Measurements from ENCODE around the gene PPM1B. TPM values are rescaled to one million over a fixed set of nuclear protein-coding genes. Genes with fewer than 3 reads are reported as not detected.
"Not testable (repeated sequence)": the region's sequence is repeated elsewhere in the genome, so short reads cannot be mapped to it uniquely, and the experiment has no call there.

PPM1B gene
- polyA plus RNA-seq (2013, experiment 1 of 2; ENCODE audit: insufficient read length): 28.0 TPM
- 29.5 TPM for polyA plus RNA-seq (2013, experiment 2 of 2; ENCODE audit: insufficient read length)

DNA sequence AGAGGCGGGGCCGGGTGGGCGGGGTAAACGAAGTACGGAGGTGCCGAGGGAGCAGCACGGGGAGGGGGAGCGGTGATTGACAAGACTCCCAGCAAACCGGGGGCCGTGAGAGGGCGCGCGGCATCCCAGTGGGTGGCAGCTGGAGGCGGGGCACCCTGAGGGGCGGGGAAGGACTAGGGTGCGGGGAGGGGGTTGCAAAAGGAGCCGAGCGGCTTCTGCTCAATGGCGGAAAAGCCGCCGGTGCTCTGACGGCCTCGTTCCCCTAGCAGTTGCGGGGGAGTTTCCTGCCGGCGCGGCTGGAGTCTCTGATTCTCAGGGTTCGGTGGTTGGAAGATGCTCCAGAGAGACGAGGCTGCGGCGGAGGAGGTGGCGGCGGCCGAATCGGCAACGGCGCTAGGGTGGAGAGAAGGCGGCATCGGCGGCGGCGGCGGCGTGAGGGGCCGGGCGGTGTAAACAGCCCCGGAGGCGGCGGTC lies at the start of gene PPM1B:
Gene PPM1B, plus strand, starts transcription at position 195 of the 474 bp plus-strand sequence. CDS start 32,325 bp downstream, outside the sequence.
- DNase-seq: no peak

DNA sequence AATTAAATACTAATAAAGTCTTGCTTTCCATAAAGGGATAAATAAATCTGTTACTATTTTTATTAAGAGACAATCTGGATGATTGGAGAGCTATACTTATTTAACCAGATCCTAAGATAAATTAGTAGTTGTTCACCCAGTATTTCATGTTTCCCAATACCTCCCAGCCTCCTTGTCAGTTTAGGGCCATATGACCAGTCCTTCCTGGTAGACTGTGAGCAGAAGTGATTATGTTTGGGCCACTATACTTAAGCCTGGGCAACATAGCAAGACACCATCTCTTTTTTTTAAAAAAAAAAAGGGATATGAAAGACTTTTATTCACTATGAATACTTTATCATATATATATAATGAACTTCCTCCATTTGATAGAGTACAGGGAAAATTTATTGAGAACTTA lies 48.8 kb upstream of the PPM1B start:
- no peak for DNase-seq

DNA sequence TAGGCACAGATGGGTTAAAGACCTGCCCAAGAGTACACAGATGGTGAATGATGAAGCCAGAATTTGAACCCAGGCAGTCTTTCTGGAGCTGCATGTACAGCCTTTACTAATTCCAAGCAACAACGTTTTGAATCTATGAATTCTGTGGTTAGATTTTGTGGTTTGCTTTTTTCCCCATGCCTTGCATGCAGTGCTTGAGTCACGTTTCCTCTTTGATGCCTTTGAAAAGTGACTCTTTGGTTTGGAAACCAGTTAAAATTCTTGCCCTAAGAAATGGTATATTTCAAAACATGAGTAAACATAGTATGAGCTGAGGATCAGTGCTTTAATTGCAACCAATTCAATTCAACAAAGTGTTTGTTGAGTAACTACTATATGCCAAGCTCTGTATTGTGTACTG lies 48.2 kb upstream of the PPM1B start:
- DNase-seq: peak; percentile 84

DNA sequence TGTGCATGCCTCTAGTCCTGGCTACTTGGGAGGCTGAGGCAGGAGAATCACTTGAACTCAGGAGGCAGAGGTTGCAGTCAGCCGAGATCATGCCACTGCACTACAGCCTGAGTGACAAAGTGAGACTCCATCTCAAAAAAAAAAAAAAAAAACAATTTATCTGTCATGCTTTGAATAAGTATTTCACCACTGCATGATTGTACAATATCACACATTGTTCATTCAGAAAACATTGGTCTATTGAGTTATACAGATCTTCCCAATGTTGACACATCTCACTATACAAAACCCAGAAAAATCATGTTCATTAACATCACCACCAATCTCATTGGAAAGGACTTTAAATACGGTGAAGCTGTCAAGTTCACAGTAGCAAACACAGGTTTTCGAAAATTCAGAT lies 46.8 kb upstream of the PPM1B start:
- no peak for DNase-seq

DNA sequence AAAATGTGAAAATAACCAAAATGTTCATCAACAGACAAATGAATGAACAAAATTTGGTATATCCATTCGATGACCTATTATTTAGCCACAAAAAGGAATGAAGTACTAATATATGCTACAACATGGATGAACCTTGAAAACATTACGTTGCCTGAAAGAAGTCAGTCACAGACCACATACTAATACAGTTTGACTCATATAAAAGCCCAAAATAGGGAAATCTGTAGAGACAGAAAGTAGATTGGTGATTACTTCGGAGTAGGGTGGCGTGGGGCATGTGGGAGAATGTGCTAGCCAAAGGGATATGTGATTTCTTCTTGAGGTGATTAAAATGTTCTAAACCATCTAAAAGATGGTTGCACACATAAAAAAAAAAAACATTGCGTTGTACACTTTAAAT lies 44.2 kb upstream of the PPM1B start:
- no peak for DNase-seq

DNA sequence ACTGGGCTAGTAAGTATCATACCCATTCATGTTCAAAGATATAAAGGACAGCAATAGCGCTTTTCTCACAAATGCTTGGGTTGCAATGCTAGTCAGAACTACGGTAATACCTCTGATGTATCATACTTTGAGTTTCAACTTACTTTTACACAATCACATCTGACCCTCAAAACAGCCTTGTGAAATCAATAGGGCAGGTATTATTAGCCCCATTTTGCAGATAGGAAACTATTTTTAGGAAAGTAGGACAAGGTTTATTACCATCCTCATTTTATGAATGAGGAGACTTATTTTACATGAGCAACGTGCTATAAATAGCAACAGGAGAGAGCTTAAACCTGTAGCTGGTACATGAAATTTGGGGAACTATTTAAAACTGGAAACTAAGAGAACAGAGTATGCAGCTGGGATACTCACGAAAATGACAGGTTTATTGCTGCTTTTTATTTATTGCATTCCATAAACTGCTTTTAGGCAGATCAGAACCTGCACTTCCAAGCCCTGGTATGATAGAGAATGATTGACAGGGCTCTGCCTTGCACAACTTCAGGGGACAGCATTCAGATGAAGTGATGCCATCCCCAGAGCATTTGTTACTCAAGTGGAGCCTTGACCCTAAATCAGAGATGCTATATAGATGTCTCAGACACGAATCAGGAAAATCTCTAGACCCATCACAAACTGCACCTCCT lies 42.4 kb upstream of the PPM1B start:
- DNase-seq: peak; percentile 44

DNA sequence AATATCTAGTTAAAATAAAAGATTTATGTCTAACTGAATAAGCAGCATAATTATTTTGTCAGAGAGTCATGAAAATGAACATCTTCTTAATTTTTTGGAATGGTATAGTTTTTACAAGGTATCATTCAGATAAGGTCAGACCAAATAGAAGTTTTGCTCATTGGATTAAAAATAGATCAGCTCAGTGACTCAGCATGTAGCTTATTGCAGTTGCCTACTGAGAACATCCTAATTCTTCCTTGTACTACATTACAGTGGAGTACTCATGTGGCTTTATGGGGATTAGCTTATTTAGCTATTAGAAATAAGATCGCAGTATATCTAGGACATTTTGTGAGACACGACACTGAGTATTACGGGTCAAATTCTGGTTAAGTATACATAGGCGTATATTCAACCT lies 38.2 kb upstream of the PPM1B start:
- peak; percentile 10 for DNase-seq

DNA sequence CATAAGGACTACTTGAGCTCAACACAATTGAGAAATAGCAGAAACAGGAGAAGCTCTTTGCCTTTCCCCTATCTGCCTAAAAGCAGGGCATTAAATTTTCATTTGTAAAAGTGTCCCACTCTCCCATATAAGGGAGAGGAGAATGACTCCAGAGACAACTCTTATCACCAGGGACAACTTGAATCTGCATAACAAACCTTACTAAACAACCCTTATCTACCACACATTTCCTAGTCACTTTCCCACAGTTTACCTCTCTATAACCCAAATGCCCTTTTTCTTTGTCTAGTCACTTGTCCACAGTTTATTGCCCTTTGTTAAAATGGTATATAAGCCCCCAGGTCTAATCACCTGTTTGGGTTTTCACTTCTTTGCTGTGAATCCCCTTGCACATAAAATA lies 37.5 kb upstream of the PPM1B start:
- DNase-seq: no peak

DNA sequence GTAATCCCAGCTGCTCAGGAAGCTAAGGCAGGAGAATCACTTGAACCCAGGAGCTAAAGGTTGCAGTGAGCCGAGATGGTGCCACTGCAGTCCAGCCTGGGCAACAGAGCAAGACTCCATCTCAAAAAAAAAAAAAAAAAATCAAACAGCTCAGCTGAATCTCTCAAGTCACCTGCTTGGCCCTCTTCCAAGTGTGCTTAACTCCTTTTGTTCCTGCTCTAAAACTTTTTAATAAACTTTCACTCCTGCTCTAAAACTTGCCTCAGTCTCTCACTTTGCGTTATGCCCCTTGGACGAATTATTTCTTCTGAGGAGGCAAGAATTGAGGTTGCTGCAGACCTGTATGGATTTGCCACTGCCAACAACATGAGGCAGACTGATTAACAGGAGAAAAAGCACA lies 35.1 kb upstream of the PPM1B start:
- DNase-seq: not testable (repeated sequence)

DNA sequence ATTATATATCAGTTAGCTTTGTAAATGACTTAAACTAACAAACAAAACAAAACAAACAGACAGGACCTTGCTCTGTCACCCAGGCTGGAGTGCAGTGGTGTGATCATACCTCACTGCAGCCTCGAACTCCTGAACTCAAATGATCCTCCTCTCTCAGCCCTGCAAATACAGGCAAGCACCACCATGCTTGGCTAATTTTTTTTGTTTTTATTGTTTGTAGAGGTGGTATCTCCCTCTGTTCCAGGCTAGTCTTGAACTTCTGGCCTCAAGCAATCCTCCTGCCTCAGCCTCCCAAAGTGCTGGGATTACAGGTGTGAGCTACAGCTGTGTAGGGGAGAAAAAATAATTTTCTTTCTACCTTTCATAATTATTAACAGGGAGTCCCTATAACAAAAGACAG lies 33.8 kb upstream of the PPM1B start:
- DNase-seq: no peak

DNA sequence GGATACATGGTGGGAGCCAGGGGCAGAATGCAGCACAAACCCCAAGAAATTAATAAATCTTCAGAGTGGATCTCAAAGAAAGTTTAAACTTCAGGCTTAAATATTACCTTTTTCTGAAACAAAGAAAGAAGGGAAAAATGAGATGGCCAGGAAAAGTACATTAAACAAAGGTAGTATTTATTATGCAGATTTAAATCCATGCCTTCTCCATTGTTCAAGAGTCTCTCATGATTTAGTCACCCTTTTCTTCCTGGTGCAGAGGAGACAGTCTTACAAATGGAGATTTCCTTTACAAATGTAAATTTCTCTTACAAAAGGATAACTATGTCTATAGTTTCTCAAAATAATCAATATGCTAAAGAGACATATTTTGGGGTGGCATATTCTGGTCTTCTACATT lies 33.4 kb upstream of the PPM1B start:
- DNase-seq: no peak

DNA sequence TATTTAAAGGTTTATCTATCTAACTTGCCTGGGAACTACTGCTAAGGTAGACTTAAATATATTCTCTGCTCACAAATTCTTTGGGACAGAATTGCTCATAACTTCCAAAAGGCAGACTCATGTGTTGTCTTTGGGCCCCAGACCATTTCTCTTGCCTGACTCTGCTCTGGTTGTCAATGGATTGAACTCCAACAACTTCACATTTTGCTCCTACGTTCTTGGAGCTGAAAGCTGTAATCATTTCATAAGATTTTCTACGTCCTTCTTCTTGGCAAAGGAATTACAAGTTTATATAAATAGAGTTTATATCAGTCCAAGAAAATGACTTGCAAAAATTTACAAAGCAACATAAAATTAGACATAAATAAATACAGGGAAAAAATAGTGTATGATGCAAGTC lies 32.9 kb upstream of the PPM1B start:
- DNase-seq: peak; percentile 13

DNA sequence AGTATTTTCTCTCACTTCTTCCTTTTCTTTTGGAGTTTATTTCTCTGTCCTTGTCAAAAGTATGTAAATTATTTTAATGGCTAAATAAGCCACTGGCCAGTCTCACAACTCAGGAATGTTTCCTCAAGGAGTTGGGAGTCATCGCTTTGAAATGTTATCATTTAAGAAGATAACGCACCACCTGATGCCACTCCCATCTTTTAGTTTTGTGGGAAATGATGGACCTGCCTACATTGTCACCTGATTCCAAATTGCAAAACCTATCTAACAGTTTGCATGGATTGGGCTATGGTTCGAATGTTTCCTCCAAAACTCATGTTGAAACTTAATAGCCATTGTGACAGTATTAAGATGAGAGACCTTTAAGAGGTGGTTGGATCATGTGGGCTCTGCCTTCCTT lies 32.4 kb upstream of the PPM1B start:
- peak; percentile 49 for DNase-seq

DNA sequence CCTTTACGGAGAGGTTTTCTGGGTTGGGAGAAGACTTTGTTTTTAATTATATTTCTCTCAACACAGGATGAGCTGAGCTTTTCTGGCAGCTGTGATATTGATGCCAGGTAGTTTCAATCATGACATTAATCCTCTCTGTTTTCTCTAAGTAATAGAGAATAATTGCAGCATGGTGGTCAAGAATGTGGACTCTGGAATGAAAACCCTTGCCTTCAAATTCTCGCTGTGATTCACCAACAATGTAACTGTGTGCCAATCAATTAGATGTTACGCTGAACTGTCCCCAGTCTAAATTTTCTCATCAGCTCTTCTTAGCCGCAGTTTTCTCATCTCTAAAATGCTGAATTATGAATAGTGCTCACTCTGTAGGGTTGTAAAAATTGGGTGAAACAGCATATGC lies 31.6 kb upstream of the PPM1B start:
- DNase-seq: no peak

DNA sequence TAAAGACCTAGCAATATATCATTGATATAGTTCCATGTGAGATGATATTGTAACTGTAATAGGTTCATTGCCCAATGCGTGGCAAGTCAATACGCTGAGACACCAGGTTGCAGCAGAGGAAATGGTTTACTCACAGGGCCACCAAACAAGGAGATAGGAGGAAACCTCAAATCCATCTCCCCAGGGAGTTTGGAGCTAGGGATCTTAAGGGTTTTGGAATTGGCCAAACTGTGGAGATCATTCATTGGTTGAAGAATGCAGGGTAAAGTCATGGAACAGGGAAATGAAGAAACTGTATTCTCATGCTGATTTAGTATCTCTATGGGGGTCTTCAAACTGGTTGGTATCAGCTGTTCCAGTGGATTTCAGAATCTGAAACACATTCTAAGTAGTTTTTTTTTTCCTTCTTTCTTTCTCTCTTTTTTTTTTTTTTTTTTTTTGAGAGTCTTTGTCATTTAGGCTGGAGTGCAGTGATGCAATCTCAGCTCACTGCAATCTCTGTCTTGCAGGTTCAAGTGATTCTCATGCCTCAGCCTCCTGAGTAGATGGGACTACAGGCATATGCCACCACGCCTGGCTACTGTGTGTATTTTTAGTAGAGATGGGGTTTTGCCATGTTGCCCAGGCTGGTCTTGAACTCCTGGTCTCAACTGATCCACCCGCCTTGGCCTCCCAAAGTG lies 30.7 kb upstream of the PPM1B start:
- DNase-seq: no peak

DNA sequence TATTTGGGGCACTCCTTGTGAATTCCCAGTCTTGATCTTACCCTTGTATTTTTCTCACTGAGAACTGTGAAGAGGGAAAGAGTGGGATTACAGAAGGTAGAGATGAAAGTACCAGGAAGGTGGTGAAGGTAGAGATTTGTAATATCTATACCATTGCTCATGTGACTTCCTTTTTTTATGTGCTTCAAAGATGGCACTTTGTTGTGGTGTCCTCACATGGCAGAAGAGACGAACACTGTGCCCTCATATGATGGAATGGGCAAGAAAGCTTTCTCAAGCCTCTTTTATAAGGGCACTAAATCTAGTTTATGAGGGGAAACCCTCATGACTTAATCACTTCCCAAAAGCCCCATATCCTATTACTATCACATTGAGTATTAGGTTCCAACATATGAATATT lies 28.9 kb upstream of the PPM1B start:
- DNase-seq: no peak

DNA sequence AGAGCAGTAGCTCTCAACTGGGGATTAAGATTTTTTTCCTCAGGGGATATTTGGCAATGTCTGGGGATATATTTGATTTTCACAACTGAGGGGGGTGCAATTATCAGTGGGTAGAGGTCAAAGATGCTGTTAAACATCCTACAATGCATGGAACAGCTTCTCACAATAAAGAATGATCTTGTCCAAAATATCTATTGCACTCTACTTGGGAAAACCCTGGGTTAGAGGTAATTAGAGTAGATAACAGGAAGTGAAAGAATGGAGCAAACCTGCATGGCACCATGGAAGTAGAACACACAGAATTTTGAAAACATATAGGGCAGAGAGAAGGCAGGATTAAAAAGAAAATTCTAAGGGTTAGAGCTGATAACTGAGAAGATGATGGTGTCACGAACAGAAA lies 26.4 kb upstream of the PPM1B start:
- DNase-seq: no peak

DNA sequence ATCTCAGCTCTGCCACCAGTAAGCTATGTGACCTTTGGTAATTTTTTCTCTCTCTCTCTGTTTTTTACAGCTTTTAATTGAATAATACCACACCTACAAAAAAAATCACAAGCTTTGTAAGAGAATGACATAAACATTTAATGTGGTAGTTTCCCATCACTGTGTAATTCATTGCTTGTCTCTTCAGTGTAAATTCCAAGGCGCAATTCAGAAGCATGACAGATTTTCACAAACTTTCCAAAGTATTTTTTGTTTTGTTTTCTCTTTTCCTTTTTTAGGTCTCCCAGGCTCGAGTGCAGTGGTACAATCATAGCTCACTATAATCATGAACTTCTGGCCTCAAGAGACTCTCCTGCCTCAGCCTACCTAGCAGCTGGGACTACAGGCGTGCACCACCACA lies 25.0 kb upstream of the PPM1B start:
- DNase-seq: no peak

DNA sequence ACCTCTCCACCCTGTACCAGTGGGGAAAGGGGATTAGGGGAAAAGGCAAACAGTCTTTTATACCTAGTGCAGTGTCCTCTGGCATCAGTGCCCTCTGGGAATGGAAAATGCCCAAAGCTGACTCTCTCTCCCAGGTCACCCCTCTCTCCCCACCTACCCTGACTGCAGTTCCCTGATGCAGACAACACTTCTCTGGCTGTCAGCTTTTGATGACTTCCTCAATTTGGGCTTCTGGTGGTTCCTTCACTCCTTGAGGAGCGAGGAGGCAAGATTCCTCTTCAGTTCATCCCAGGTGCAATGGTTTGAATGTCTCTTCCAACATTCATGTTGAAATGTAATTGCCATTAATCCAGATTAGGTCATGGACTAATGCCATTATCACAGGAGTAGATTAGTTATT lies 19.7 kb upstream of the PPM1B start:
- no peak for DNase-seq

DNA sequence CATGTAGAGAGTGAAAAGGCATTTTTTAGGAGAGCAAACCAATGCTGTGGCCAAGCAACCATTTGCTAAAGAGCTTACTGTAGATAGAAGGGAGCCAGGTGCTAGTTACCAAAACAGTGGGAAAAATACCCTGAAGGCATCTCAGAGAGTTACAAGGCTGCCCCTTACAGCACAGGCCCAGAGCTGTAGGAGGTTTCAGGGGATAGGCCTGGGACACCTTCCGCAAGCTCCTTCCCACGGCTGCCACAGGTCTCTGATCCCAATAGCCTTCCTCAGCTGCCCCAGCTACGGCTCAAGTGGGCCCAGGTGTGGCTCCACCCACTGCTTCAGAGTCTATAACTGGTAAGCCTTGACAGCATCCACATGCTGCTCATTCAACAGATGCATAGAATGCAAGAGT lies 18.2 kb upstream of the PPM1B start:
- no peak for DNase-seq

DNA sequence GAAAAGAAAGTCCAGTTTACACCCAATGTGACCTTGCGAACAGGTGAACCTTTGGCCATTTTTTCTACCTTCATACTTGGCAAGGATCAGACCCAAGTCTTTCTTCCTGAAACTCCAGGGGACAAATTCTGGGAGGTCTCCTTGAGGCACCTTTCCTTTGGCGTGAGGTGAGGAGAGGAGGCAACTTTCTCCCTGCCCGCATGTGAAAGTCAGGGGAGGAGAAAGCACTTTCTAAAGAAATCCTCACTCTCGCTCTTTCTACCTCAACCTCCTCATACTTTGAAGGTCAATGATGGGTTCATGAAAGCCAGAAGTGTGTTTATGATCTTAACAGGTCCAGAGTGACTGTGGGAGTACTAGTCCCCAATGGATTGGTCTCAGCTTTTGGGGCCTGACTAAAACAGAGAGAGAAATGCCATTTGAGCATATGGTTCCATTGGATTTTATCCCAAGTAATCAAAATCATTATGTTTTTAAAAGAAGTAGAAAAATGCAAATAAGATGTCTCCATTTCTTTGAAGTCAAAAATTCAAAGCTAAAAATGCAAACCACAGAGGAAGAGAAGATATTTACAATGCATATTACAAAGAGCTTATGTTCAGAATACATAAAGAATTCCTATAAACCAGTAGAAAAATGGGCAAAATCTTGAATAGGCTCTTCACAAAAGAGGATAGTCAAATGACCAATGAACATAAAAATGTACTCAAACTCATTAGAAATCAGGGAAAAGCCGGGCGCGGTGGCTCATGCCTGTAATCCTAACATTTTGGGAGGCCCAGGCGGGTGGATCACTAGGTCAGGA lies 15.6 kb upstream of the PPM1B start:
- no peak for DNase-seq

DNA sequence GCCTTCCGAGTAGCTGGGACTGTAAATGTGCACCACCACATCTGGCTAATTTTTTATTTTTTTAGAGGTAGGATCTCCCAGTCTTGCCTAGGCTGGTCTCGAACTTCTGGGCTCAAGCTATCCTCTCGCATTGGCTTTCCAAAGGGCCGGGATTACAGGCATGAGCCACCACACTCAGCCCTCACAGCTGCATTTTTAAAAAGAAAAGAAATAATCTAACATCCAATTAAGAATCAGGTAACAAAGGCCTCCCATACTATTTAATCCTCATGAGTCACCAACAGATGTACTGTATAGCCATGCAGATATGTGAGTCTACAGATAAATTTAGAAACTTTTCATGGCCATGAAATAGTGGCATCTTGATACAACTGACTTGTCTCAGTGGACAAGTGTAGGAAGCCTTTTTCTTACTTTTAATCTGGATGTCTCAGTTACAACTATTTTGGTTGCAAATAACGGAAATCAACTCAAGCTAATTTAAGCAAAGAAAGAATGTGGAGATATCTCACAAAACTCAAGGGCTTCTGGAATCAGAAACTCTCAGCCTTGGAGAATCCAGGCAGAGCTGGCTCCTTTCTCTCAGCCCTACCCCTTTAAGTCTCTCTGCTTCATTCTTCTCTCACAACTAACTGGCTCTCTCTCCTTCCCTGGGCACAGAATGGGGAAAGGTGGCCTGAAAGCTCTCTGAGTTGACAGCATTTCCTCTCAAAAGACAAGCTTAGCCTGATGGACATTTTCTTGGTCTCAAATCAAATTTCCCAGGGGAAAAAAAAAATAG lies 12.8 kb upstream of the PPM1B start:
- DNase-seq: peak; percentile 70

DNA sequence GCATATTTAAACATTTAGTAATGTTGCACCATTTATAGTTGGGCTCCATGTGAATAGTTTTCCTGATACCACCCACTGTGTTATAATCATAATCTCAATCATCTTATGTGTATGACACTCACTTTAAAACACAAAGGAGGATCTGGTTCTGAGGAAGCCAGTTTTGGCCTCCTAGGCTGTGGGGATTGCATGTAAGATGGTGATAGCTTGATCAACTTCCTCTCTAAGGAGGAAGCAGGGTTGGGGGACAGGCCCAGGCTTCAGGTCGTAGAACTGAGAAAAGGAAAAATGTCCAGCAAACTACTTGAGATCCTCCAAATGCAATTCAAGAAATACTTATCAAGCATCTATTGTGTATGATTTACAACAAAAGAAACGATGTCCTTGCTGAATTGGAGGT lies 4.9 kb upstream of the PPM1B start:
- DNase-seq: no peak

Measured in fibroblast of skin of abdomen (primary cell).